NCI-H187 treated with DMSO at 0.1 percent for 48 hours (cell line): ENCODE results near the gene JAK1.

Experiments
- DNase-seq: peaks from one replicate; lab custom pipeline; 2025; lab: John Stamatoyannopoulos, UW

The JAK1 gene

GRCh38 chr1:64864018-64864940, 102.1 kb downstream of the JAK1 start:
- no peak for DNase-seq

- DNase-seq = no peak
These were observed 104.7 kb downstream of the JAK1 start for GRCh38 chr1:64861611-64862010.

GRCh38 chr1:64857347-64857746, 109.0 kb downstream of the JAK1 start:
- DNase-seq = no peak

- no peak for DNase-seq
These were observed 109.8 kb downstream of the JAK1 start for GRCh38 chr1:64856553-64856952.

DNA sequence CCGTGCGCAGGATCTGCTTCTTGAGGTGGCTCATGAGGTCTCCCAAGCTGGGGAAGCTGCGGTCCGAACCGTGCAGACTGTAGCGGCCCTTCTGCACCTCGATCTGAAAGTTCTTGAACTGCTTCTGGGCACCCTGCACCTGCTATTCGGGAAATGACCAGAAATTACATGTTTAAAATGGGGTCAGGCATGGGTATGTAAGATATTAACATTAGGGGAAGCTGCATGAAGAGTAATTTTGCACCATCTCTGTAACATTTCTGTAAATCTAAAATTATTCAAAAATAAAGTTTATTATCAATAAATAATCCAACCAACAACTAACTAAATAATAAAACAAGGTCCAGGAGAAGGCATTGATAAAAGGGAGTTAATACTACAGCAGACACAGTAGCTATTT, 110.8 kb downstream of the JAK1 start:
- DNase-seq = no peak

DNA sequence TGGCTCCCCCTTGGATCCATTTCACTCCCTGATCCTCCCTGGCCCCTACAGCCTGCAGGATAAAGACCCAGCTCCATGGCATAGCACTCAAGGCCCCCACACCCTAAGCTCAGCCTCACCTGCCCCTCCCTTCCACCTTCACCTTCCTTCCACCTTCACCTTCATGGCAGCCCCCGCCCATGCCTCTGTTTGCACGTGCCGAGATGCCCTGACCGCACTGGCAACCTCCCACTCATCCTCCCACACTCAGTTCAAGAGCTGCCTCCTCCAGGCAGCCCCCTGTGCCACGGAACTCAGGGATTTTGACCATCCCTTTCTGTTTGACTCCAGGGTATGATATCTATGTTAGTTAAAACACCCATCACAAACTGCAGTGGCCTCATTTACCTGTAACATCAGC, 111.7 kb downstream of the JAK1 start:
- DNase-seq = no peak

DNA sequence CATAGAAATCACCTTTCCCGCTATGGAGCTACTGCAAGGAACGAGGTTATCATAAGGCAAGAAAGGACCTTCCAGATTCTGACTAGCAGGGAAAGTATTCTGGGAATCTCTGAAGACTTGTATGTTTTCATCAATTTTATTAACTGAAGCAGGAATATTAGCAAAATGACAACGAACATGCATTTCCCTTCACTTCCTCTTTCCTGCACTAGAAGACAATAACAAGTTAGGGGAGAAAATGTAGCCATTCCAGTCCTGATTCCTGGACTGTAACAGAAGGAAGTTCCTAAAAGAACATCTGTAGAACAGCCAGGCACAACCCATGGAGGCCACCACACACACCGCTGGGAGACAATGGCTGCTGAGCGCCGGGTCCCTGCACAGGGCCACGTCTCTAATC, 114.7 kb downstream of the JAK1 start:
- DNase-seq = no peak

DNA sequence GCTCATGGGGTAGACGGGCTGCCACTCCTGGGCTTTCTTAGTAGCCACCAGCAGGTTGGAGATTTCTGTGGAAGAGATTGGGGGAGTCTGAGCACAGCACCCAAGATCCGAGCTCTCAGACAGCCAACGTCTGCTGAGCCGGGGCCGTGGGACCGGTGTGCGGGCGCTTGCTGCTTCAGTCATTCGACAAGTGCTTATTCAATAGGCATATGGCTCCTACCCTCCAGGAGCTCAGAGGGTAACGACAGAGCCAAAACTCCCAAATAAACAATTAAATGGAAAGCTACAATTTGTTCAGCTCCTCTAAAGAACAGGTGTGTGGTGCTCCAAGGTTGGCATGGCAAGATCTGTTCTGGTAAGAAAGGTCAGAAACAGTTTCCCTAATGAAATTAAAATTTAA, 115.5 kb downstream of the JAK1 start:
- no peak for DNase-seq

- no peak for DNase-seq
These were observed 116.4 kb downstream of the JAK1 start for GRCh38 chr1:64849942-64850341.

GRCh38 chr1:64848803-64849202, 117.5 kb downstream of the JAK1 start:
- DNase-seq = no peak

DNA sequence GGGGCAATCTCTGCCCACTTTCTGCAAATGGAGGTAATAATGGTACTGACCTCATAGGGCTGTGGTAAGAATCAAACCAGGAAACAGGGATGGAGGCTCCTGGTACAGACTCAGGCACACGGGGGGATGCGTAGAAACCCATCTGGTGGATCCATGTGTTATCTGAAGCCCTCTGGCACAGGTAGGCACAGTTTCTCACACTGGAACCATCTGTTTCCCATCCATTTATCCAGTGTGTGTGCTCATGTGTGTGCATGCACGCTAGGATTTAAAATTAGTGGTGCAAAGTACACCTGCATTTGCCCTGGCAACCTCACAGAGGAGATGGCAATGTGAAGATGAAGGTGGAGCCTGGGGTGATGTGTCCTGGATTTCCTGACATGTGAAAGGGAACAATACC, 118.2 kb downstream of the JAK1 start:
- no peak for DNase-seq

- no peak for DNase-seq
These were observed 118.7 kb downstream of the JAK1 start for GRCh38 chr1:64847666-64848065.

DNA sequence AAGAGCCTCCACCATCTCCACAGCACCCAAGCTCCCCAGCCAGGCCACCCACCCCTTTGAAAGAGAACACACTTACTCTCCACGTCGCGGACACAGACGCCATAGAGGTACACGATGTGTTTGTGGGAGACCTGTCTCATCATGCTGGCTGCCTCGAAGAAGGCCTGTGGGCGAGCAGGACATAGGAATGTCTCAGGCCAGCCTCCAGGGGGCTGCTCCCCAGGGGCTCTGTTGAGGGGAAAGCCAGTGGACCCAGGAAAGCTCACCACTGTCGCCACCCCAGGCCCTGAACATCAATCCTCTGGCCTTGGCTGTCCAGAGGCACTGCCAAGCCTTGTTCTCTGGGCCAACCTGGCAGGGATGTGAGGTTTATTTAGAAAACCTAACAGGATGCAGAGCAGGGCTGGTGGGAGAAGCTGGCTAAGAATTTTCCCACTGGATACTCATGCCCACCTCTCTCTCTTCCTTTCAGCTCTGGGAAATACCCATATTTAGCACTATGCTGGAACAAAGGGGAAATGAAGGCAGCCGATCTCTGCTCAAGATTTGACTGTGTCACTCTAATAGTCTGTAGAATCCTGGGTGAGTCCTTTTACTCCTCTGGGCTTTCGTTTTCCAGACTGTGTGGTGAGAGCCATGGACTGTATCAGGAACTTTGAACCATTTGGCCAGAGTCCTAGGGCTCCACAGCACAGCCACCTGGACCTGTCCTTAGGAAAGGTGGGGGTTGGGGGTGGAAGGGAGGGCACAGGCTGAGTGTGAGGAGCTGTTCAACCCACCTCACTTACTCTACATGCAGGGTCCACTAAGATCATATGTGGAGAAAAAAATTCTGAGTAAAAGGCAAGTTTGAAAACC, 119.5 kb downstream of the JAK1 start:
- DNase-seq = no peak

DNA sequence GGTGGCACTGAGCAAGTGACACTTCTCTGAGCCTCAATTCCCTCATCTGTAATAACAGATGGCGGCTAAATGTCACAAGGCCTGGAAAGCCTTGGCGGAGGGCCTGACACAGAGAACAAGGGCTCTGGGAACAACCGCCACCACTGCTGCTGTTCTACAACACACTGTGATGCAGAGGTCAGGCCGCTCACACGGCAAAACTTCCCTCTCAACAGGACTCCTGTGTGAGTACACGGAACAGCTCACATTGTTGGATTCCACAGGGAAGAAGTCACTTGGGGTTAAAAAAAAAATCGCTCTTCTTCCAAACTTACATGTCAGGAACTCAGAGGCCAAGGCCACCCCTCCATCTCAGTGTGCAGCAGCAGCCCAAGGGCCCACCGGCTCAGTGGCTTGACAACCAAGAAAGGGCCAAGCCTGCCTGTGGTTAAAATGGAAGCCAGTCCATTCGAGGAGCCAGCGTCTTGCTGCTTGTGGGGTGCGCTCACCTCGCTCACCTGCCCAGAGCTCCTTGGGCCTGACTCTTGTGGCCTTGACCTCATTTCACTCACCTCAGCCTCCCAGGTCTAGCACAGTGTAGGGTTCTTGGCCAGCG, 120.4 kb downstream of the JAK1 start:
- no peak for DNase-seq

DNA sequence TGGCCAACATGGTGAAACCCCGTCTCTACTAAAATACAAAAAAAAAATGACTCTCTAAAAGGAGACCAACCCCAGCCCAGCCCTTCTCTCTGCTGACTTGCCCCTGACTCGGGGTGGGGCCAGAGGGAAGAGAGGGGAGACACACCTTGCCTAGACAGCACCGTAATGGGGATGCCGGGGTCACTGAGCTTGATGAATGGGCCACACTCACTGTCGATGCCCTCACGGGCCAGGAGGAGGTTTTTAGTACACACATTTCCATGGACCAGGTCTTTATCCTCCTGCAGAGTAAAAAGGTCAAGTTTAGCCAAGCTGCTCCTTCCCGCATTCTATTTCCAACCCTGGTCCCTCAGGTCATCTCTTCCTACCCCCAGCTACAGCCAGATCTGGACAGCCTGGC, 121.7 kb downstream of the JAK1 start:
- DNase-seq = no peak

DNA sequence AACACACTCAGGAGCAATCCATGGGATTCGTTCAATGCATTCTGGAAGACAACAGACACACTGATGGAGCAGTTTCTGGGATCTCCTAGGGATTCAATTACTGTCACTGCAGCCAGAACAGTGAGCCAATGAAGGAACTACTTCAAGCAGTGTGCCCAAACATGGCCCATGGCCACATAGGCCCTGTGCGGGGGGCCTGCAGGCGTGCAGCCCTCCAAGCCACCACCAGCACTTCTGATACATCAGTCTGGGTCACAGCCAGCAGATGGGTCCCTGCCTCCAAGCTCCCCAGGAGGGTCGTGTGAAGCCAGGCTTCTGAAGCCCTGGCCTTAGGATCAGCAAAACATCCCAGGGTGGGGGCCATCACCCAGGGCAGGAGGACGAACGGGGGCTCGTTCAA, 122.2 kb downstream of the JAK1 start:
- no peak for DNase-seq

- DNase-seq = no peak
These were observed 122.7 kb downstream of the JAK1 start for GRCh38 chr1:64843675-64844074.

DNA sequence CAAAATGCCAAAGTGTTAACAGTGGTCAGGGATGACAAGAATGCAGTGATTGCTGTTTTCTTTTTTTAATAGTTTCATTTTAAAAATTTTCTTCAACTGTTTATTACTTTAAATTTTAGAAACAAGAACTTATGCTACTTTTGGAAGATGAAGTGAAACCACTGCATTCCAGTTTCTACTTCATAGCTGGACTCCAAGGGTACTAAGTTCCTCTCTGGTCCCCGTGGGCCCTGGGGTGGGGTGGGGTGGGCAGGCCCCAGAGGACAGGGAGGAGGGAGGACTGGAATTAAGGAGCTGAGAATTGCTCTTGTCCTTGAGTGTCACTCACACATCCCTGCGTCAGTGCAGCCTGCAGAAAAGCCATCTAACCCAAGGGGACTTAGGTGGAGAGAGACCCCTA, 124.1 kb downstream of the JAK1 start:
- DNase-seq = no peak

DNA sequence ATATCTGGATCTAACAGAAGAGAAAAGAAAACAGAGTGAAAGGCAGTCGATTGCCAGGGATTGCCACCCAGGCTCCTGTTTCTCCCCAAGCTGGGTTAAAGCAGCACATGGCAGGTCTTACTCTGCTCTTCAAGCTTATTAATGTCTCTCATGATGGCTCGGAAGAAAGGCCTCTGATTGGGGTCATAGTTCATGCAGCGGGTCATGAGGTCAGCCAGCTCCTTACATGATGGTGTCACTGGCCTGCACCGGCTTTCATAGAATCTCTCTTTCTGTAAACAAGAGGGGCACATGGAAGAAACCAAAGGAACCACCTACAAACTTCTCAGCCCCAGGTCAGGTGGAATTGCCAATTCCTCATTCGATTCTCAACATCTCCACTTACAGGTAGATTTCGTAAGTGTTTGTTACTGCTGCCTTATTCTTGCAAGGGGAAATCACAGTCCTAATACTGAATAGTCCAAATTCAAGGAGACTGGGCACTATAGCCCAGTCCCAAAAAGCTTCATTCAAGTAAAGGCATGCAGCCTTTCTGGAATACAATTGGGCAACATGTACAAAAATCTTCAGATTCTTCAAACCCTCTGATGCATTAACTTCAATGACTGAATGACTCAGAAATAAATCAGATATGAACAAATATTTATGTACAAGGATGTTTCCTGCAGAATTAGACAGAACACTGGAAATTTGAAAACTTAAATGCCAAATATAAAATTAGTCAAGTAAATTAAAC, 124.9 kb downstream of the JAK1 start:
- DNase-seq = no peak

DNA sequence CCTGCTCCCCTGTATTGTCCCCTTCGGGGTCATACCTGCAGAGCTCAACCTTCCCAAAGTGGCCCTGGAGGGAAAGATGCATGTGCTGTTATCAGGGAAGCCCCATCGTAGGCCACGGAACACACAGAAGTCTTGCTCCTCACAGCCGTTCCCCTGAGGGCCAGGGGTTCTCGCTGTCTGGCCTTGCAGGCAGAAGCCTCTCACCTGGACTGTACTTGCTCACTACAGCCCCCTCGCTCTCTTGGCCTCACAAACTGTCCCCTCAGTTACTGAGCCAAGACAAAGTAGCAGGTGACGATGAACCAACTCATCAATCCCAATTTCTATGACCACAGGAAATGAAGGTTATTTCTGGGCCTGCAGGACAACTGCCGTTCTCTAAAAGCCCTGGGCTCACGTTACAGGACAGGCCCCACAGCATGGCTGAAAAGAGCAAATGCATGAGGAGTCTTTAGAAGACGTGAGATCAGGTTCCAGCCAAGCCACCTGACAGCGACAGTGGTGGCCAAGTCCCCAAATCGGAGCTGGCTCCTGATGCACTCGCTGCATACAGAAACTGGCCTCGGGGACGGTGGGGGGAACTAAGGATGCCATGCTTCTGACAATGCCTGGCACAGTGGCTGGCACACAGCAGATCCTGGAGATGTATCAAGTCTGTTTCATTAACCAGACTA, 126.5 kb downstream of the JAK1 start:
- DNase-seq = no peak

GRCh38 chr1:64839261-64839660, 127.1 kb downstream of the JAK1 start:
- DNase-seq = no peak
